A673 (cell line): ENCODE results near the gene CCDC171.

ENCODE experiments used
- EZH2 ChIP-seq: fragments of 200-600 bp; sonication (generic); IDR thresholded peaks from 2 replicates; pipeline ENCODE4 v1.6.1; 2017; ENCODE audit warnings: borderline replicate concordance, low read depth, mild to moderate bottlenecking, mixed read lengths, antibody characterized with exemption, low read length; ENCODE audit not compliant: poor library complexity, severe bottlenecking
- TF ChIP-seq, protein P1 (sequence below): fragments of 300-800, 200-600 bp; sonication (generic); conservative IDR thresholded peaks from 2 replicates; pipeline ENCODE4 v1.5.1; 2017; ENCODE audit warnings: low read depth, mild to moderate bottlenecking, antibody characterized with exemption, low read length, moderate library complexity, mixed read lengths

DNA sequence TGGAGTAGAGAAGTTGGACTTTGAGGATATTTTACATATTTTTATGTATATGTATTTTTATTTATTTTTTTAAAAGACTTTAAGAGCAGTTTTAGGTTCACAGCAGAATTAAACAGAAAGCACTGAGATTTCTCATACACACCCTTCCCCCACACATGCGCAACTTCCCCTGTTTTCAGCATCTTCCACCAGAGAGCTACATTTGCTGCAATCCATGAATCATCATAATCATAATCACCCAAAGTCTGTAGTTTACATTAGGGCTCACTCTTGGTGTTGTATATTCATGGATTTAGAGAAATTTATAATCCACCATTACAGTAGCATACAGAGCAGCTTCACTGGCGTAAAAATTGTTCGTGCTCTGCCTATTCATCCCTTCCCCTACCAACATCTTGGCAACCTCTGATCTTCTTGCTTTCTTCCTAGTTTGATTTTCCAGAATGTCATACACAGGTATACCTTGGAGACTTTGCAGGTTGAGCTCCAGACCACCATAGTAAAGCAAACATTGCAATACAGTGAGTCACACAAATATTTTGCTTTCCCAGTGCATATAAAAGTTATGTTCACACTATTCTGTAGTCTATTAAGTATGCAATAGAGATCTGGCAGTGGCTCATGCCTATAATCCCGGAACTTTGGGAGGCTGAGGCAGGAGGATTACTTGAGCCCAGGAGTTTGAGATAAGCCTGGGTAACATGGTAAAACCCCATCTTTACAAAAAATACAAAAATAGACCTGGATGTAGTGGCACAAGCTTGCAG, 9.6 kb upstream of the CCDC171 start:
- TF ChIP-seq, protein P1, sequence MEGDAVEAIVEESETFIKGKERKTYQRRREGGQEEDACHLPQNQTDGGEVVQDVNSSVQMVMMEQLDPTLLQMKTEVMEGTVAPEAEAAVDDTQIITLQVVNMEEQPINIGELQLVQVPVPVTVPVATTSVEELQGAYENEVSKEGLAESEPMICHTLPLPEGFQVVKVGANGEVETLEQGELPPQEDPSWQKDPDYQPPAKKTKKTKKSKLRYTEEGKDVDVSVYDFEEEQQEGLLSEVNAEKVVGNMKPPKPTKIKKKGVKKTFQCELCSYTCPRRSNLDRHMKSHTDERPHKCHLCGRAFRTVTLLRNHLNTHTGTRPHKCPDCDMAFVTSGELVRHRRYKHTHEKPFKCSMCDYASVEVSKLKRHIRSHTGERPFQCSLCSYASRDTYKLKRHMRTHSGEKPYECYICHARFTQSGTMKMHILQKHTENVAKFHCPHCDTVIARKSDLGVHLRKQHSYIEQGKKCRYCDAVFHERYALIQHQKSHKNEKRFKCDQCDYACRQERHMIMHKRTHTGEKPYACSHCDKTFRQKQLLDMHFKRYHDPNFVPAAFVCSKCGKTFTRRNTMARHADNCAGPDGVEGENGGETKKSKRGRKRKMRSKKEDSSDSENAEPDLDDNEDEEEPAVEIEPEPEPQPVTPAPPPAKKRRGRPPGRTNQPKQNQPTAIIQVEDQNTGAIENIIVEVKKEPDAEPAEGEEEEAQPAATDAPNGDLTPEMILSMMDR: no peak
- TF ChIP-seq EZH2: no peak
